HCT116 (cell line): ENCODE measurements around the gene SLC35C1. TPM values are rescaled to one million over a fixed set of nuclear protein-coding genes. Genes with fewer than 3 reads are reported as not detected.

ENCODE experiments used
- ATAC-seq: fragments of 200-7000 bp; cut with Tn5 transposase; 2 replicates; pipeline ENCODE4 v1.9.1; 2020; ENCODE audit warnings: mild to moderate bottlenecking, moderate library complexity
- BruUV-seq: library from RNA; stranded (reverse); fragments of 400-500 nt; replicated peaks from 2 replicates; lab custom pipeline; 2021; lab: Mats Ljungman, UMichigan
- CTCF ChIA-PET: fragments of 300-600 bp; sonication (Branson Sonifier 250); formaldehyde crosslinking; loops from one replicate; lab custom pipeline; 2021; ENCODE audit warnings: antibody characterized with exemption; lab: Charles Lee
- POLR2A ChIA-PET: fragments of 300-600, 350-600 bp; sonication (Branson Sonifier 250); formaldehyde crosslinking; loops from one replicate; lab custom pipeline; 2021; ENCODE audit warnings: antibody characterized with exemption; lab: Charles Lee
- RAD21 ChIA-PET, 2 experiments: fragments of 300-600 bp; sonication (Branson Sonifier 250); formaldehyde crosslinking; loops; one replicate each; lab custom pipeline; 2023; ENCODE audit warnings: low total read pairs in 2 of 2; ENCODE audit not compliant: uncharacterized antibody in 2 of 2, unreplicated experiment in 2 of 2, low non-redundant PET in 1 of 2; lab: Charles Lee
- DNase-seq: peaks from one replicate; pipeline ENCODE4 v3.0.0-alpha.2; 2010; ENCODE audit warnings: low read depth, low spot score
- H2AFZ ChIP-seq: fragments of 200-600 bp; shearing (Covaris generic), sonication (generic); 2 replicates; pipeline ENCODE4 v1.6.1; 2017; ENCODE audit warnings: low read depth, mixed run types, mixed read lengths, antibody characterized with exemption, low read length; ENCODE audit not compliant: poor library complexity, severe bottlenecking
- H3K27ac ChIP-seq: 2 replicates; pipeline ENCODE4 v1.5.1; 2012; ENCODE audit warnings: low read depth, low read length
- H3K27me3 ChIP-seq: fragments of 200-600 bp; sonication (generic); 2 replicates; pipeline ENCODE4 v1.6.1; 2016; ENCODE audit warnings: mixed run types, low read length, mixed read lengths; ENCODE audit not compliant: insufficient read depth
- H3K36me3 ChIP-seq, 2 experiments: fragments of 200-500 bp in 1 of 2; fragments of 200-600 bp in 1 of 2; sonication (Bioruptor generic) in 1 of 2; sonication (generic) in 1 of 2; 2 replicates each; pipeline versions ENCODE4 v1.5.1 to v1.6.1; 2014 to 2016; ENCODE audit warnings: low read length in 2 of 2, inconsistent platforms in 1 of 2, mixed read lengths in 1 of 2, mixed run types in 1 of 2; ENCODE audit not compliant: insufficient read depth in 2 of 2, control insufficient read depth in 1 of 2
- H3K4me1 ChIP-seq, 2 experiments: fragments of 200-600 bp in 1 of 2; sonication (generic) in 1 of 2; 2 replicates each; pipeline versions ENCODE4 v1.5.1 to v1.6.1; 2012 to 2017; ENCODE audit warnings: low read length in 2 of 2, inconsistent platforms in 1 of 2, mild to moderate bottlenecking in 1 of 2, mixed read lengths in 1 of 2, mixed run types in 1 of 2, moderate library complexity in 1 of 2; ENCODE audit not compliant: insufficient read depth in 2 of 2, control insufficient read depth in 1 of 2
- H3K4me2 ChIP-seq: fragments of 200-600 bp; sonication (generic); 2 replicates; pipeline ENCODE4 v1.6.1; 2017; ENCODE audit warnings: mixed run types, low read length, mixed read lengths
- H3K4me3 ChIP-seq, 2 experiments: fragments of 200-600 bp in 1 of 2; sonication (generic) in 1 of 2; replicated peaks in 1 of 2; 2 replicates each; pipeline ENCODE4 v1.5.1; 2011 to 2016; ENCODE audit warnings: low read length in 2 of 2, control low read depth in 1 of 2, low read depth in 1 of 2, mild to moderate bottlenecking in 1 of 2, mixed read lengths in 1 of 2, mixed run types in 1 of 2
- H3K79me2 ChIP-seq: fragments of 200-600 bp; sonication (generic); 2 replicates; pipeline ENCODE4 v1.6.1; 2017; ENCODE audit warnings: mild to moderate bottlenecking, mixed run types, low read length, moderate library complexity, mixed read lengths; ENCODE audit not compliant: insufficient read depth
- H3K9ac ChIP-seq: fragments of 200-600 bp; sonication (generic); 2 replicates; pipeline ENCODE4 v1.6.1; 2016; ENCODE audit warnings: low read length, mixed read lengths
- H3K9me2 ChIP-seq: fragments of 200-600 bp; sonication (generic), shearing (Covaris generic); 2 replicates; pipeline ENCODE4 v1.6.1; 2017; ENCODE audit warnings: mixed run types, mild to moderate bottlenecking, moderate library complexity; ENCODE audit not compliant: insufficient read depth
- H3K9me3 ChIP-seq, 2 experiments: fragments of 200-500 bp in 1 of 2; fragments of 200-600 bp in 1 of 2; sonication (Bioruptor generic) in 1 of 2; sonication (generic) in 1 of 2; 2 replicates each; pipeline ENCODE4 v1.6.1; 2014 to 2017; ENCODE audit warnings: low read length in 2 of 2, mixed read lengths in 2 of 2, inconsistent platforms in 1 of 2, low read depth in 1 of 2, mild to moderate bottlenecking in 1 of 2, mixed run types in 1 of 2, moderate library complexity in 1 of 2; ENCODE audit not compliant: control insufficient read depth in 1 of 2, insufficient read depth in 1 of 2
- H4K20me1 ChIP-seq: fragments of 200-600 bp; sonication (generic), shearing (Covaris generic); 2 replicates; pipeline ENCODE4 v1.6.1; 2017; ENCODE audit warnings: mixed run types, mild to moderate bottlenecking, moderate library complexity; ENCODE audit not compliant: insufficient read depth
- CTCF ChIP-seq, 3 experiments: fragments of 200-600 bp in 1 of 3; sonication (generic) in 1 of 3; IDR thresholded peaks in 2 of 3; conservative IDR thresholded peaks in 1 of 3; 2 replicates each; pipeline ENCODE4 v1.5.1; 2012 to 2017; ENCODE audit warnings: low read depth in 2 of 3, low read length in 2 of 3, antibody characterized with exemption in 1 of 3, borderline replicate concordance in 1 of 3, control low read depth in 1 of 3, mild to moderate bottlenecking in 1 of 3, mixed read lengths in 1 of 3, mixed run types in 1 of 3, moderate library complexity in 1 of 3; ENCODE audit not compliant: insufficient read depth in 1 of 3
- ELF1 ChIP-seq: IDR thresholded peaks from 2 replicates; pipeline ENCODE4 v1.6.1; 2012; ENCODE audit warnings: low read depth, borderline replicate concordance
- EZH2phosphoT487 ChIP-seq: fragments of 200-600 bp; IDR thresholded peaks from 2 replicates; pipeline ENCODE4 v1.6.1; 2018; ENCODE audit warnings: antibody characterized with exemption, borderline replicate concordance
- MAX ChIP-seq: IDR thresholded peaks from 2 replicates; pipeline ENCODE4 v1.6.1; 2012
- POLR2AphosphoS5 ChIP-seq: IDR thresholded peaks from 2 replicates; pipeline ENCODE4 v1.6.1; 2011; ENCODE audit warnings: mild to moderate bottlenecking, low read depth, low read length, moderate library complexity
- SIN3A ChIP-seq: IDR thresholded peaks from 2 replicates; pipeline ENCODE4 v1.6.1; 2012; ENCODE audit warnings: low read depth
- SP1 ChIP-seq: IDR thresholded peaks from 2 replicates; pipeline ENCODE4 v1.6.1; 2012; ENCODE audit warnings: low read depth
- YY1 ChIP-seq: IDR thresholded peaks from 2 replicates; pipeline ENCODE4 v1.6.1; 2011; ENCODE audit warnings: low read length, low read depth, moderate library complexity, mild to moderate bottlenecking; ENCODE audit not compliant: insufficient replicate concordance; ENCODE audit errors: extremely low read depth
- ZNF274 ChIP-seq: fragments of 200-500 bp; sonication (Bioruptor generic); IDR thresholded peaks from 2 replicates; pipeline ENCODE4 v1.6.1; 2014; ENCODE audit warnings: mild to moderate bottlenecking, low read depth, low read length, inconsistent platforms
- intact Hi-C: fragments of 100-400 bp; cut with micrococcal nuclease; formaldehyde crosslinking; loops from 2 replicates; pipeline ENCODE4 v1.10.0; 2022
- total RNA-seq: library from RNA; stranded (reverse); gene quantifications from one replicate; pipeline ENCODE4 v1.2.1, GENCODE V29; 2021; ENCODE audit not compliant: unreplicated experiment

Gene SLC35C1
- total RNA-seq, 1 experiment from 2014 or later: 18.2 TPM

- no peaks in the 10 kb centered on the region for H3K9me2 ChIP-seq
- no peak overlapping the region for H3K27ac ChIP-seq
- H3K79me2 ChIP-seq: no peaks in the 10 kb centered on the region
- no peaks in the 10 kb centered on the region; the same call in 1 of the 2 replicates for H3K27me3 ChIP-seq
- ChIA-PET CTCF (no interaction called here), RAD21 (no interaction called here), POLR2A (no interaction called here)
- no peak overlapping the region for H3K4me2 ChIP-seq
- no peaks in the 10 kb centered on the region for H4K20me1 ChIP-seq
- ATAC-seq: no peak
- intact Hi-C loops: no loop called here
- no peak overlapping the region for H3K9ac ChIP-seq
- H3K9me3 ChIP-seq: no peaks in the 10 kb centered on the region
- no peak for DNase-seq
- TF ChIP-seq EZH2phosphoT487 (no peak), SIN3A (no peak), MAX (no peak), CTCF (IDR thresholded peaks at IDR 0.05 in 2 of 3, conservative IDR thresholded peaks at IDR 0.05 in 1 of 3; ENCODE audit: borderline replicate concordance in 1 of 3, insufficient read depth in 1 of 3, low read depth in 2 of 3, low read length in 2 of 3) (no peak), ZNF274 (no peak), ELF1 (no peak), SP1 (no peak), POLR2AphosphoS5 (no peak), YY1 (no peak)
- H3K4me3 ChIP-seq: no peak overlapping the region
- no peaks in the 10 kb centered on the region for H3K36me3 ChIP-seq
- BruUV-seq: no TSS peak
- no peak overlapping the region for H2AFZ ChIP-seq
- H3K4me1 ChIP-seq: no peaks in the 10 kb centered on the region; a peak in 1 of 4 replicates
Measured at GRCh38 chr11:45765836-45766235, 39.1 kb upstream of the SLC35C1 start.
